Measurements from ENCODE around the gene IRF4.
A peak's percentile ranks its signal among the peaks of the same experiment; 100 is the strongest.

The IRF4 gene

GRCh38 chr6:408148-408547, 16.6 kb downstream of the IRF4 start:
- Histone ChIP-seq H2BK120ac (ENCODE audit: low read depth, low read length) (no peak overlapping the region), H3K27ac (replicated peaks; ENCODE audit: low read length) (no peak overlapping the region), H3K14ac (ENCODE audit: low read length) (no peak overlapping the region)

DNA sequence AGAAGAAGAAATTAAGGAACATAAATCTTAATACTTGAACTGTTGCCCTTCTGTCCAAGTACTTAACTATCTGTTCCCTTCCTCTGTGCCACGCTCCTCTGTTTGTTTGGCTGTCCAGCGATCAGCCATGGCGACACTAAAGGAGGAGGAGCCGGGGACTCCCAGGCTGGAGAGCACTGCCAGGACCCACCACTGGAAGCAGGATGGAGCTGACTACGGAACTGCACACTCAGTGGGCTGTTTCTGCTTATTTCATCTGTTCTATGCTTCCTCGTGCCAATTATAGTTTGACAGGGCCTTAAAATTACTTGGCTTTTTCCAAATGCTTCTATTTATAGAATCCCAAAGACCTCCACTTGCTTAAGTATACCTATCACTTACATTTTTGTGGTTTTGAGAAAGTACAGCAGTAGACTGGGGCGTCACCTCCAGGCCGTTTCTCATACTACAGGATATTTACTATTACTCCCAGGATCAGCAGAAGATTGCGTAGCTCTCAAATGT, 17.1 kb downstream of the IRF4 start:
- no peak overlapping the region for H2AK5ac ChIP-seq (ENCODE audit: low read depth, low read length)
- H3K9me3 ChIP-seq (replicated peaks in 1 of 2; ENCODE audit: control insufficient read depth in 2 of 2, insufficient read depth in 1 of 2, low read depth in 1 of 2, low read length in 2 of 2), result peaks cover 3 to 10% of the 10 kb centered on the region in 2 donors
- no peak overlapping the region for H4K8ac ChIP-seq (ENCODE audit: low read depth, low read length)
- H2BK5ac ChIP-seq (ENCODE audit: low read length), result no peak overlapping the region
- no peak overlapping the region for H3K4me3 ChIP-seq (ENCODE audit: low read length in 2 of 2)
- H3K4ac ChIP-seq (ENCODE audit: low read length), result no peak overlapping the region
- H4K91ac ChIP-seq (ENCODE audit: low read depth, low read length, poor library complexity), result no peak overlapping the region
- no peak overlapping the region for H3K27ac ChIP-seq (replicated peaks; ENCODE audit: low read length)
- H3K9ac ChIP-seq (ENCODE audit: low read depth, low read length, poor library complexity), result no peak overlapping the region
- peaks cover 0 to 11% (median 0%) of the 10 kb centered on the region in 3 experiments for H3K27me3 ChIP-seq (ENCODE audit: control insufficient read depth in 3 of 3, insufficient read depth in 3 of 3, low read depth in 1 of 3, low read length in 3 of 3)
- peak overlapping the region; percentile 49 for H2AFZ ChIP-seq (ENCODE audit: low read length)
- DNase-seq (ENCODE audit: low spot score), result peak; percentile 11
- no peak overlapping the region for H3K4me2 ChIP-seq (ENCODE audit: insufficient read depth, low read length, poor library complexity, severe bottlenecking)
- H3K4me1 ChIP-seq (ENCODE audit: control insufficient read depth in 2 of 2, insufficient read depth in 1 of 2, low read depth in 1 of 2, low read length in 2 of 2), result no peaks in the 10 kb centered on the region
- no peak overlapping the region for H2BK15ac ChIP-seq (ENCODE audit: low read length)
- H3K18ac ChIP-seq (ENCODE audit: low read length), result no peak overlapping the region
- H3K14ac ChIP-seq (ENCODE audit: low read length), result no peak overlapping the region
- H3K79me1 ChIP-seq (ENCODE audit: low read depth, low read length), result no peaks in the 10 kb centered on the region
- no peak overlapping the region for H2BK12ac ChIP-seq (ENCODE audit: low read length)
- WGBS, 2 donors (ENCODE audit: extremely low coverage in 2 of 2, insufficient read length in 2 of 2, insufficient replicate concordance in 1 of 2), result no CpG with 5 or more reads among the region's 9 CpGs
- no peaks in the 10 kb centered on the region for H3K36me3 ChIP-seq (replicated peaks in 1 of 2; ENCODE audit: control insufficient read depth in 2 of 2, insufficient read depth in 2 of 2, low read length in 2 of 2)
- H2BK120ac ChIP-seq (ENCODE audit: low read depth, low read length), result no peak overlapping the region
- H3K23ac ChIP-seq (ENCODE audit: low read depth, low read length, poor library complexity), result no peak overlapping the region

More at GRCh38 chr6:408148-408547, 16.6 kb downstream of the IRF4 start:
- H3K4me3 ChIP-seq (ENCODE audit: low read length in 2 of 2), result no peak overlapping the region
- H3K79me1 ChIP-seq (ENCODE audit: low read depth, low read length), result no peaks in the 10 kb centered on the region
- H3K9ac ChIP-seq (ENCODE audit: low read depth, low read length, poor library complexity), result no peak overlapping the region
- no peaks in the 10 kb centered on the region for H3K36me3 ChIP-seq (replicated peaks in 1 of 2; ENCODE audit: control insufficient read depth in 2 of 2, insufficient read depth in 2 of 2, low read length in 2 of 2)
- H3K23ac ChIP-seq (ENCODE audit: low read depth, low read length, poor library complexity), result no peak overlapping the region
- no peak overlapping the region for H2BK5ac ChIP-seq (ENCODE audit: low read length)
- no peak for DNase-seq (ENCODE audit: low spot score)
- no peak overlapping the region for H3K4ac ChIP-seq (ENCODE audit: low read length)
- no peak overlapping the region for H3K18ac ChIP-seq (ENCODE audit: low read length)
- no peak overlapping the region for H2AK5ac ChIP-seq (ENCODE audit: low read depth, low read length)
- H4K8ac ChIP-seq (ENCODE audit: low read depth, low read length), result no peak overlapping the region
- WGBS, 2 donors (ENCODE audit: extremely low coverage in 2 of 2, insufficient read length in 2 of 2, insufficient replicate concordance in 1 of 2), result no CpG with 5 or more reads among the region's 5 CpGs
- H3K4me2 ChIP-seq (ENCODE audit: insufficient read depth, low read length, poor library complexity, severe bottlenecking), result no peak overlapping the region
- peaks cover 3 to 10% of the 10 kb centered on the region in 2 donors for H3K9me3 ChIP-seq (replicated peaks in 1 of 2; ENCODE audit: control insufficient read depth in 2 of 2, insufficient read depth in 1 of 2, low read depth in 1 of 2, low read length in 2 of 2)
- H2BK15ac ChIP-seq (ENCODE audit: low read length), result no peak overlapping the region
- peak overlapping the region; percentile 49 for H2AFZ ChIP-seq (ENCODE audit: low read length)
- no peaks in the 10 kb centered on the region for H3K4me1 ChIP-seq (ENCODE audit: control insufficient read depth in 2 of 2, insufficient read depth in 1 of 2, low read depth in 1 of 2, low read length in 2 of 2)
- H3K27me3 ChIP-seq (ENCODE audit: control insufficient read depth in 3 of 3, insufficient read depth in 3 of 3, low read depth in 1 of 3, low read length in 3 of 3), result peaks cover 0 to 11% (median 0%) of the 10 kb centered on the region in 3 experiments
- no peak overlapping the region for H4K91ac ChIP-seq (ENCODE audit: low read depth, low read length, poor library complexity)
- H2BK12ac ChIP-seq (ENCODE audit: low read length), result no peak overlapping the region

DNA sequence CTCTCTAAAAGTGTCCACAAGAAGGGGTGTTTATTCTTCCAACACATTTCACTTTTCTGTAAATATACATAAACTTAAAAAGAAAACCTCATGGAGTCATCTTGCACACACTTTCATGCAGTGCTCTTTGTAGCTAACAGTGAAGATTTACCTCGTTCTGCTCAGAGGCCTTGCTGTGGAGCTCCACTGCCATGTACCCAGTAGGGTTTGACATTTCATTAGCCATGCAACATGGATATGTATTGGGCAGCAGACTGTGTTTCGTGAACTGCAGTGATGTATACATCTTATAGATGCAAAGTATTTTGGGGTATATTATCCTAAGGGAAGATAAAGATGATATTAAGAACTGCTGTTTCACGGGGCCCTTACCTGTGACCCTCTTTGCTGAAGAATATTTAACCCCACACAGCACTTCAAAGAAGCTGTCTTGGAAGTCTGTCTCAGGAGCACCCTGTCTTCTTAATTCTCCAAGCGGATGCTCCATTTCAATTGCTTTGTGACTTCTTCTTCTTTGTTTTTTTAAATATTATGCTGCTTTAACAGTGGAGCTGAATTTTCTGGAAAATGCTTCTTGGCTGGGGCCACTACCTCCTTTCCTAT, 17.9 kb downstream of the IRF4 start:
- Histone ChIP-seq H2AFZ (ENCODE audit: low read length) (no peak overlapping the region), H3K23ac (ENCODE audit: low read depth, low read length, poor library complexity) (no peak overlapping the region), H3K36me3 (replicated peaks in 1 of 2; ENCODE audit: control insufficient read depth in 2 of 2, insufficient read depth in 2 of 2, low read length in 2 of 2) (no peaks in the 10 kb centered on the region), H3K27me3 (ENCODE audit: control insufficient read depth in 3 of 3, insufficient read depth in 3 of 3, low read depth in 1 of 3, low read length in 3 of 3) (peaks cover 0 to 11% (median 0%) of the 10 kb centered on the region in 3 experiments), H3K4me1 (ENCODE audit: control insufficient read depth in 2 of 2, insufficient read depth in 1 of 2, low read depth in 1 of 2, low read length in 2 of 2) (no peaks in the 10 kb centered on the region), H2BK15ac (ENCODE audit: low read length) (no peak overlapping the region), H2AK5ac (ENCODE audit: low read depth, low read length) (no peak overlapping the region), H3K4ac (ENCODE audit: low read length) (no peak overlapping the region), H2BK5ac (ENCODE audit: low read length) (no peak overlapping the region), H3K4me2 (ENCODE audit: insufficient read depth, low read length, poor library complexity, severe bottlenecking) (no peak overlapping the region), H3K4me3 (ENCODE audit: low read length in 2 of 2) (no peak overlapping the region), H3K18ac (ENCODE audit: low read length) (no peak overlapping the region), H3K14ac (ENCODE audit: low read length) (no peak overlapping the region), H4K8ac (ENCODE audit: low read depth, low read length) (no peak overlapping the region), H3K79me1 (ENCODE audit: low read depth, low read length) (no peaks in the 10 kb centered on the region), H2BK12ac (ENCODE audit: low read length) (no peak overlapping the region), H3K9me3 (replicated peaks in 1 of 2; ENCODE audit: control insufficient read depth in 2 of 2, insufficient read depth in 1 of 2, low read depth in 1 of 2, low read length in 2 of 2) (peaks cover 0 to 5% of the 10 kb centered on the region in 2 donors), H3K9ac (ENCODE audit: low read depth, low read length, poor library complexity) (no peak overlapping the region), H2BK120ac (ENCODE audit: low read depth, low read length) (no peak overlapping the region), H4K91ac (ENCODE audit: low read depth, low read length, poor library complexity) (no peak overlapping the region), H3K27ac (replicated peaks; ENCODE audit: low read length) (no peak overlapping the region)
- no peak for DNase-seq (ENCODE audit: low spot score)
- WGBS, 2 donors (ENCODE audit: extremely low coverage in 2 of 2, insufficient read length in 2 of 2, insufficient replicate concordance in 1 of 2), result no CpG with 5 or more reads among the region's 4 CpGs

GRCh38 chr6:410555-411395, 19.2 kb downstream of the IRF4 start:
- Histone ChIP-seq H4K91ac (ENCODE audit: low read depth, low read length, poor library complexity) (no peak overlapping the region), H2BK5ac (ENCODE audit: low read length) (no peak overlapping the region), H3K36me3 (replicated peaks in 1 of 2; ENCODE audit: control insufficient read depth in 2 of 2, insufficient read depth in 2 of 2, low read length in 2 of 2) (no peaks in the 10 kb centered on the region), H3K27ac (replicated peaks; ENCODE audit: low read length) (no peak overlapping the region), H2BK120ac (ENCODE audit: low read depth, low read length) (no peak overlapping the region), H2BK15ac (ENCODE audit: low read length) (no peak overlapping the region), H3K23ac (ENCODE audit: low read depth, low read length, poor library complexity) (no peak overlapping the region), H2BK12ac (ENCODE audit: low read length) (no peak overlapping the region), H3K27me3 (ENCODE audit: control insufficient read depth in 3 of 3, insufficient read depth in 3 of 3, low read depth in 1 of 3, low read length in 3 of 3) (peaks cover 0 to 11% (median 0%) of the 10 kb centered on the region in 3 experiments), H2AK5ac (ENCODE audit: low read depth, low read length) (no peak overlapping the region), H3K14ac (ENCODE audit: low read length) (no peak overlapping the region), H2AFZ (ENCODE audit: low read length) (no peak overlapping the region), H3K4me2 (ENCODE audit: insufficient read depth, low read length, poor library complexity, severe bottlenecking) (no peak overlapping the region), H3K18ac (ENCODE audit: low read length) (no peak overlapping the region), H4K8ac (ENCODE audit: low read depth, low read length) (no peak overlapping the region), H3K4me1 (ENCODE audit: control insufficient read depth in 2 of 2, insufficient read depth in 1 of 2, low read depth in 1 of 2, low read length in 2 of 2) (no peaks in the 10 kb centered on the region), H3K4me3 (ENCODE audit: low read length in 2 of 2) (no peak overlapping the region), H3K9ac (ENCODE audit: low read depth, low read length, poor library complexity) (no peak overlapping the region), H3K4ac (ENCODE audit: low read length) (no peak overlapping the region), H3K79me1 (ENCODE audit: low read depth, low read length) (no peaks in the 10 kb centered on the region), H3K9me3 (replicated peaks in 1 of 2; ENCODE audit: control insufficient read depth in 2 of 2, insufficient read depth in 1 of 2, low read depth in 1 of 2, low read length in 2 of 2) (no peaks in the 10 kb centered on the region)
- no CpG with 5 or more reads among the region's 15 CpGs for WGBS, 2 donors (ENCODE audit: extremely low coverage in 2 of 2, insufficient read length in 2 of 2, insufficient replicate concordance in 1 of 2)
- no peak for DNase-seq (ENCODE audit: low spot score)
